Measurements from ENCODE around the gene PLCXD3.
A peak's percentile ranks its signal among the peaks of the same experiment; 100 is the strongest.

The PLCXD3 gene, protein sequence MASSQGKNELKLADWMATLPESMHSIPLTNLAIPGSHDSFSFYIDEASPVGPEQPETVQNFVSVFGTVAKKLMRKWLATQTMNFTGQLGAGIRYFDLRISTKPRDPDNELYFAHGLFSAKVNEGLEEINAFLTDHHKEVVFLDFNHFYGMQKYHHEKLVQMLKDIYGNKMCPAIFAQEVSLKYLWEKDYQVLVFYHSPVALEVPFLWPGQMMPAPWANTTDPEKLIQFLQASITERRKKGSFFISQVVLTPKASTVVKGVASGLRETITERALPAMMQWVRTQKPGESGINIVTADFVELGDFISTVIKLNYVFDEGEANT

GRCh38 chr5:41510176-41510831 lies at the start of gene PLCXD3:
Gene PLCXD3 (minus strand): TSS chr5:41510601. CDS start chr5:41510526, 75 bp downstream.
- no peaks in the 10 kb centered on the region for H3K9me3 Mint-ChIP-seq
- TF ChIP-seq CTCF (IDR thresholded peaks at IDR 0.05): no peak
- H3K27me3 Mint-ChIP-seq (ENCODE audit: low read depth, poor library complexity): peaks cover 59% of the 10 kb centered on the region
- no peak within 1 kb of the TSS for H3K27ac Mint-ChIP-seq
- H3K4me3 Mint-ChIP-seq: peak within 1 kb of the TSS; percentile 85
- DNase-seq: peak; percentile 37
- H3K4me1 Mint-ChIP-seq: peaks cover 20% of the 10 kb centered on the region
- H3K36me3 Mint-ChIP-seq (ENCODE audit: low read depth): no peaks in the 10 kb centered on the region

GRCh38 chr5:41559184-41559583 lies 48.8 kb upstream of the PLCXD3 start:
- H3K4me1 Mint-ChIP-seq: no peaks in the 10 kb centered on the region
- DNase-seq: no peak
- H3K27ac Mint-ChIP-seq: no peak overlapping the region
- no peak overlapping the region for H3K4me3 Mint-ChIP-seq
- no peaks in the 10 kb centered on the region for H3K36me3 Mint-ChIP-seq (ENCODE audit: low read depth)
- no peak for TF ChIP-seq CTCF (IDR thresholded peaks at IDR 0.05)
- peaks cover 4% of the 10 kb centered on the region for H3K27me3 Mint-ChIP-seq (ENCODE audit: low read depth, poor library complexity)
- H3K9me3 Mint-ChIP-seq: peaks cover 4% of the 10 kb centered on the region

- Mint-ChIP-seq H3K4me1 (no peaks in the 10 kb centered on the region), H3K27me3 (ENCODE audit: low read depth, poor library complexity) (peaks cover 5% of the 10 kb centered on the region), H3K27ac (no peak overlapping the region), H3K9me3 (no peaks in the 10 kb centered on the region), H3K4me3 (no peak overlapping the region), H3K36me3 (ENCODE audit: low read depth) (no peaks in the 10 kb centered on the region)
- DNase-seq: no peak
- no peak for TF ChIP-seq CTCF (IDR thresholded peaks at IDR 0.05)
Observed at GRCh38 chr5:41558295-41558694, 47.9 kb upstream of the PLCXD3 start.

DNA sequence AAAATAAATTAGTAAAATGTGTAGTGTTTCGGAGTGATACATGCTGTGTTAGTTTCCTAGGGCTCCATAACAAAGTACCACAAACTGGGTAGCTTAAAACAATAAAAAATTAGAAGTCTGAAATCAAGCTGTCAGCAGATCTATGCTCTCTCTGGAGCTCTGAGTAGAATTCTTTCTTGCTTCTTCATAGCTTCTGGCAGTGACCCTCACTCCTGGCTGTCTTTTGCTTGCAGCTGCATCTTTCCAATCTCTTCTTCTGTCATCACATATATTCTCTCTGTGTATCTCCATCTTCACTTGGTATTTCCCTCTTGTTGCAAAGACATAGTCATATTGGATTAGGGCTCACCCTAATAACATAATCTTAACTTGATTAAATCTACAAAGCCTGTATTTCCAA lies 37.6 kb upstream of the PLCXD3 start:
- no peak for DNase-seq

DNA sequence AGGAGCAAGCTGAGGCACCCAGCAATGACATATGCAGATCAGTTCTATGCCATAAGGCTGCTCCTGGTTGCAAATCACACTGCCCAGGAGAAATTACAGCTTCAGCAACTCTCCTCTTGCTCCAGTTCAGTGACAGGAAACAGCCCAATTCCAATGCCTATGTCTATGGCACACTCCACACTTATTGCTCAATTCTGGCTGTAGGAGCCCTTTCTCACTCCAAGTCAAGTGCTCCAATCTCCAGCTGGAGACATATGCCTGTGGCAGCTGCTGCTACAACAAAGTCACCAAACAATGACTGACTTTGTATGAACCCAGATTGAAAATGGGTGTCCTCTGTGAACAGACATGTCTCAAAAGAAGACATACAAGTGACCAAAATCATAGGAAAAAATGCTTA lies 31.8 kb upstream of the PLCXD3 start:
- Mint-ChIP-seq H3K27ac (no peak overlapping the region), H3K9me3 (peaks cover 4% of the 10 kb centered on the region), H3K4me1 (no peaks in the 10 kb centered on the region), H3K4me3 (no peak overlapping the region), H3K27me3 (ENCODE audit: low read depth, poor library complexity) (peaks cover 4% of the 10 kb centered on the region), H3K36me3 (ENCODE audit: low read depth) (no peaks in the 10 kb centered on the region)
- no peak for DNase-seq
- no peak for TF ChIP-seq CTCF (IDR thresholded peaks at IDR 0.05)

More for the DNA sequence above, 37.6 kb upstream of the PLCXD3 start:
- H3K4me1 Mint-ChIP-seq: no peaks in the 10 kb centered on the region
- TF ChIP-seq CTCF (IDR thresholded peaks at IDR 0.05): no peak
- H3K36me3 Mint-ChIP-seq (ENCODE audit: low read depth): no peaks in the 10 kb centered on the region
- H3K27ac Mint-ChIP-seq: no peak overlapping the region
- H3K9me3 Mint-ChIP-seq: peaks cover 18% of the 10 kb centered on the region
- no peak overlapping the region for H3K4me3 Mint-ChIP-seq
- H3K27me3 Mint-ChIP-seq (ENCODE audit: low read depth, poor library complexity): peaks cover 4% of the 10 kb centered on the region

Measured in nephron progenitor cell (in vitro differentiated cells).